SK-N-SH treated with all-trans-retinoic acid at 6 μM for 48 hours (cell line): ENCODE measurements around the gene OLR1.

Experiments used
- ATAC-seq: fragments of 200-7000 bp; cut with Tn5 transposase; 3 replicates; pipeline ENCODE4 v1.9.1; 2020; ENCODE audit warnings: mild to moderate bottlenecking, moderate library complexity
- ARNTL ChIP-seq: fragments of 450-650 bp; formaldehyde crosslinking; IDR thresholded peaks from 2 replicates; pipeline ENCODE4 v1.5.0; 2020; ENCODE audit warnings: low read depth, mild to moderate bottlenecking, moderate library complexity, borderline replicate concordance
- BACH2 ChIP-seq: fragments of 250-450 bp; sonication (Bioruptor Pico); IDR thresholded peaks from 2 replicates; pipeline ENCODE4 v1.9.0; 2021; ENCODE audit warnings: mild to moderate bottlenecking, borderline replicate concordance
- CSDC2 ChIP-seq: fragments of 250-450 bp; sonication (Bioruptor Pico); IDR thresholded peaks from 2 replicates; pipeline ENCODE4 v1.5.0; 2020; ENCODE audit warnings: mild to moderate bottlenecking, moderate library complexity
- ESRRG ChIP-seq: fragments of 250-450 bp; sonication (Bioruptor Pico); IDR thresholded peaks from 2 replicates; pipeline ENCODE4 v1.6.1; 2021; ENCODE audit warnings: mild to moderate bottlenecking
- GLIS3 ChIP-seq: fragments of 250-450 bp; sonication (Bioruptor Pico); IDR thresholded peaks from 2 replicates; pipeline ENCODE4 v1.5.0; 2020; ENCODE audit warnings: mild to moderate bottlenecking, moderate library complexity
- OSR1 ChIP-seq: fragments of 250-450 bp; sonication (Bioruptor Pico); IDR thresholded peaks from 2 replicates; pipeline ENCODE4 v1.8.0; 2022; ENCODE audit warnings: moderate library complexity, mild to moderate bottlenecking, inconsistent platforms
- RARB ChIP-seq: fragments of 250-450 bp; sonication (Bioruptor Pico); IDR thresholded peaks from 2 replicates; pipeline ENCODE4 v1.8.0; 2021; ENCODE audit warnings: mild to moderate bottlenecking, moderate library complexity
- TCF4 ChIP-seq: fragments of 250-450 bp; sonication (Bioruptor Pico); IDR thresholded peaks from 2 replicates; pipeline ENCODE4 v1.8.0; 2021; ENCODE audit warnings: mild to moderate bottlenecking, moderate library complexity, borderline replicate concordance
- TOX ChIP-seq: fragments of 250-450 bp; sonication (Bioruptor Pico); IDR thresholded peaks from 2 replicates; pipeline ENCODE4 v1.8.0; 2021; ENCODE audit warnings: mild to moderate bottlenecking, moderate library complexity, borderline replicate concordance
- ZC3H10 ChIP-seq: fragments of 250-450 bp; sonication (Bioruptor Pico); IDR thresholded peaks from 2 replicates; pipeline ENCODE4 v1.5.1; 2021; ENCODE audit warnings: mild to moderate bottlenecking, moderate library complexity
- ZFP30 ChIP-seq: fragments of 450-650 bp; formaldehyde crosslinking; IDR thresholded peaks from 2 replicates; pipeline ENCODE4 v1.5.0; 2022; ENCODE audit warnings: mild to moderate bottlenecking, moderate library complexity
- ZNF565 ChIP-seq: fragments of 450-650 bp; formaldehyde crosslinking; conservative IDR thresholded peaks from 2 replicates; pipeline ENCODE4 v1.5.0; 2020; ENCODE audit warnings: low read depth, mild to moderate bottlenecking, moderate library complexity
- ZNF70 ChIP-seq: fragments of 450-650 bp; formaldehyde crosslinking; IDR thresholded peaks from 2 replicates; pipeline ENCODE4 v1.5.0; 2020; ENCODE audit warnings: mild to moderate bottlenecking, moderate library complexity
- ZNF8 ChIP-seq: fragments of 450-650 bp; formaldehyde crosslinking; IDR thresholded peaks from 2 replicates; pipeline ENCODE4 v1.5.0; 2020; ENCODE audit warnings: mild to moderate bottlenecking, moderate library complexity
- TF ChIP-seq, protein P1 (sequence below): fragments of 250-450 bp; sonication (Bioruptor Pico); IDR thresholded peaks from 2 replicates; pipeline ENCODE4 v1.5.1; 2020; ENCODE audit warnings: low read depth, mild to moderate bottlenecking, moderate library complexity
- TF ChIP-seq, protein P2 (sequence below): fragments of 250-450 bp; sonication (Bioruptor Pico); IDR thresholded peaks from 2 replicates; pipeline ENCODE4 v1.8.0; 2020; ENCODE audit warnings: mild to moderate bottlenecking, moderate library complexity, borderline replicate concordance
- TF ChIP-seq, protein P3 (sequence below): fragments of 250-450 bp; sonication (Bioruptor Pico); IDR thresholded peaks from 2 replicates; pipeline ENCODE4 v1.5.1; 2021; ENCODE audit warnings: mild to moderate bottlenecking, moderate library complexity
- TF ChIP-seq, protein P4 (sequence below): fragments of 250-450 bp; sonication (Bioruptor Pico); IDR thresholded peaks from 2 replicates; pipeline ENCODE4 v1.5.0; 2020; ENCODE audit warnings: mild to moderate bottlenecking, moderate library complexity
- TF ChIP-seq, protein P5 (sequence below): fragments of 250-450 bp; sonication (Bioruptor Pico); IDR thresholded peaks from 2 replicates; pipeline ENCODE4 v1.8.0; 2021; ENCODE audit warnings: low read depth, mild to moderate bottlenecking, moderate library complexity, borderline replicate concordance

Gene OLR1

DNA sequence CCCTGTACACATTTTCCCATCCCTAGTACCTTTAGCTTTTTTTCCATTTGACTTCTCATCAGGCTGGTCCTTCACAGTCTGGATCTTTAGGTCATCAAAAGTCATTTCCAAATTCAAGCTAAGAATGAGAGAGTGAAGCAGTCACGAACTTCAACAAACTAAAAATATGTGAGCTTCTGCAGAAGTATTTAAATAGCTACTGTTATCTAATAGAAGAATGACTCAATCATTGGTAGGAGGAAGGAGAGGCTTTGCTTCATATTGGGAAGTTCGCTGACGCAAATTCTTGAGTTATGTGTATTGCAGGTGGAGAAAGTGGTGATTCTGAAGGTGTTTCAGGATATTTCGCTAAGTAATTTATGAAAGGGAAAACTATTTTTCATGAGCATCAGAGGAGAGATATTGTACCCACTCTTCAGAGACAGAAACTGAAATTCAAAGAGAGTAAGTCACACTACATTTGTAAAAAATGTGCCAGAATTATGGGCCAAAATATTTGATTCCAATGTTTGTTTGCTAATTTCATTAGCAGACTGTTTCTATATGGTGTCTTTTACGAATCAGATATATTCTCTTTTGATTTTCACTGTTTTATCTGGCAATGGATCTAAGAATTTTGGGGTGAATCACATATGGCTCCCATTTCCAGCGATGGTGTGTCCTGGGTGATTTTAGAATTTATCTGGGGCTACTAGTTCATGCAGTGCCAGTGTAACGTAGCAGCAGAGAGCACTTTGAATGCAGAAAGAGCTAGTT lies at the start of gene OLR1:
OLR1 (minus strand) TSS at position 160 of the 756 bp plus-strand sequence; CDS start at position 105, 55 bp downstream.
- no peak for ATAC-seq
- TF ChIP-seq, protein P1, sequence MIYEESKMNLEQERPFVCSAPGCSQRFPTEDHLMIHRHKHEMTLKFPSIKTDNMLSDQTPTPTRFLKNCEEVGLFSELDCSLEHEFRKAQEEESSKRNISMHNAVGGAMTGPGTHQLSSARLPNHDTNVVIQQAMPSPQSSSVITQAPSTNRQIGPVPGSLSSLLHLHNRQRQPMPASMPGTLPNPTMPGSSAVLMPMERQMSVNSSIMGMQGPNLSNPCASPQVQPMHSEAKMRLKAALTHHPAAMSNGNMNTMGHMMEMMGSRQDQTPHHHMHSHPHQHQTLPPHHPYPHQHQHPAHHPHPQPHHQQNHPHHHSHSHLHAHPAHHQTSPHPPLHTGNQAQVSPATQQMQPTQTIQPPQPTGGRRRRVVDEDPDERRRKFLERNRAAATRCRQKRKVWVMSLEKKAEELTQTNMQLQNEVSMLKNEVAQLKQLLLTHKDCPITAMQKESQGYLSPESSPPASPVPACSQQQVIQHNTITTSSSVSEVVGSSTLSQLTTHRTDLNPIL (CRISPR knock-in tag): no peak
- TF ChIP-seq ZNF8: no peak
- TF ChIP-seq OSR1 (CRISPR knock-in tag): no peak
- no peak for TF ChIP-seq ARNTL (CRISPR knock-in tag)
- TF ChIP-seq ZC3H10: no peak
- TF ChIP-seq, protein P2, sequence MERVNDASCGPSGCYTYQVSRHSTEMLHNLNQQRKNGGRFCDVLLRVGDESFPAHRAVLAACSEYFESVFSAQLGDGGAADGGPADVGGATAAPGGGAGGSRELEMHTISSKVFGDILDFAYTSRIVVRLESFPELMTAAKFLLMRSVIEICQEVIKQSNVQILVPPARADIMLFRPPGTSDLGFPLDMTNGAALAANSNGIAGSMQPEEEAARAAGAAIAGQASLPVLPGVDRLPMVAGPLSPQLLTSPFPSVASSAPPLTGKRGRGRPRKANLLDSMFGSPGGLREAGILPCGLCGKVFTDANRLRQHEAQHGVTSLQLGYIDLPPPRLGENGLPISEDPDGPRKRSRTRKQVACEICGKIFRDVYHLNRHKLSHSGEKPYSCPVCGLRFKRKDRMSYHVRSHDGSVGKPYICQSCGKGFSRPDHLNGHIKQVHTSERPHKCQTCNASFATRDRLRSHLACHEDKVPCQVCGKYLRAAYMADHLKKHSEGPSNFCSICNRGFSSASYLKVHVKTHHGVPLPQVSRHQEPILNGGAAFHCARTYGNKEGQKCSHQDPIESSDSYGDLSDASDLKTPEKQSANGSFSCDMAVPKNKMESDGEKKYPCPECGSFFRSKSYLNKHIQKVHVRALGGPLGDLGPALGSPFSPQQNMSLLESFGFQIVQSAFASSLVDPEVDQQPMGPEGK (CRISPR knock-in tag): no peak
- TF ChIP-seq, protein P3, sequence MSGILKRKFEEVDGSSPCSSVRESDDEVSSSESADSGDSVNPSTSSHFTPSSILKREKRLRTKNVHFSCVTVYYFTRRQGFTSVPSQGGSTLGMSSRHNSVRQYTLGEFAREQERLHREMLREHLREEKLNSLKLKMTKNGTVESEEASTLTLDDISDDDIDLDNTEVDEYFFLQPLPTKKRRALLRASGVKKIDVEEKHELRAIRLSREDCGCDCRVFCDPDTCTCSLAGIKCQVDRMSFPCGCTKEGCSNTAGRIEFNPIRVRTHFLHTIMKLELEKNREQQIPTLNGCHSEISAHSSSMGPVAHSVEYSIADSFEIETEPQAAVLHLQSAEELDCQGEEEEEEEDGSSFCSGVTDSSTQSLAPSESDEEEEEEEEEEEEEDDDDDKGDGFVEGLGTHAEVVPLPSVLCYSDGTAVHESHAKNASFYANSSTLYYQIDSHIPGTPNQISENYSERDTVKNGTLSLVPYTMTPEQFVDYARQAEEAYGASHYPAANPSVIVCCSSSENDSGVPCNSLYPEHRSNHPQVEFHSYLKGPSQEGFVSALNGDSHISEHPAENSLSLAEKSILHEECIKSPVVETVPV: no peak
- no peak for TF ChIP-seq TCF4 (CRISPR knock-in tag)
- TF ChIP-seq, protein P4, sequence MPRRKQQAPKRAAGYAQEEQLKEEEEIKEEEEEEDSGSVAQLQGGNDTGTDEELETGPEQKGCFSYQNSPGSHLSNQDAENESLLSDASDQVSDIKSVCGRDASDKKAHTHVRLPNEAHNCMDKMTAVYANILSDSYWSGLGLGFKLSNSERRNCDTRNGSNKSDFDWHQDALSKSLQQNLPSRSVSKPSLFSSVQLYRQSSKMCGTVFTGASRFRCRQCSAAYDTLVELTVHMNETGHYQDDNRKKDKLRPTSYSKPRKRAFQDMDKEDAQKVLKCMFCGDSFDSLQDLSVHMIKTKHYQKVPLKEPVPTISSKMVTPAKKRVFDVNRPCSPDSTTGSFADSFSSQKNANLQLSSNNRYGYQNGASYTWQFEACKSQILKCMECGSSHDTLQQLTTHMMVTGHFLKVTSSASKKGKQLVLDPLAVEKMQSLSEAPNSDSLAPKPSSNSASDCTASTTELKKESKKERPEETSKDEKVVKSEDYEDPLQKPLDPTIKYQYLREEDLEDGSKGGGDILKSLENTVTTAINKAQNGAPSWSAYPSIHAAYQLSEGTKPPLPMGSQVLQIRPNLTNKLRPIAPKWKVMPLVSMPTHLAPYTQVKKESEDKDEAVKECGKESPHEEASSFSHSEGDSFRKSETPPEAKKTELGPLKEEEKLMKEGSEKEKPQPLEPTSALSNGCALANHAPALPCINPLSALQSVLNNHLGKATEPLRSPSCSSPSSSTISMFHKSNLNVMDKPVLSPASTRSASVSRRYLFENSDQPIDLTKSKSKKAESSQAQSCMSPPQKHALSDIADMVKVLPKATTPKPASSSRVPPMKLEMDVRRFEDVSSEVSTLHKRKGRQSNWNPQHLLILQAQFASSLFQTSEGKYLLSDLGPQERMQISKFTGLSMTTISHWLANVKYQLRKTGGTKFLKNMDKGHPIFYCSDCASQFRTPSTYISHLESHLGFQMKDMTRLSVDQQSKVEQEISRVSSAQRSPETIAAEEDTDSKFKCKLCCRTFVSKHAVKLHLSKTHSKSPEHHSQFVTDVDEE (CRISPR knock-in tag): no peak
- TF ChIP-seq CSDC2: no peak
- TF ChIP-seq GLIS3 (CRISPR knock-in tag): no peak
- no peak for TF ChIP-seq BACH2 (CRISPR knock-in tag)
- TF ChIP-seq ZNF70 (CRISPR knock-in tag): no peak
- TF ChIP-seq TOX (CRISPR knock-in tag): no peak
- no peak for TF ChIP-seq ESRRG (CRISPR knock-in tag)
- TF ChIP-seq ZNF565 (CRISPR knock-in tag): no peak
- TF ChIP-seq, protein P5, sequence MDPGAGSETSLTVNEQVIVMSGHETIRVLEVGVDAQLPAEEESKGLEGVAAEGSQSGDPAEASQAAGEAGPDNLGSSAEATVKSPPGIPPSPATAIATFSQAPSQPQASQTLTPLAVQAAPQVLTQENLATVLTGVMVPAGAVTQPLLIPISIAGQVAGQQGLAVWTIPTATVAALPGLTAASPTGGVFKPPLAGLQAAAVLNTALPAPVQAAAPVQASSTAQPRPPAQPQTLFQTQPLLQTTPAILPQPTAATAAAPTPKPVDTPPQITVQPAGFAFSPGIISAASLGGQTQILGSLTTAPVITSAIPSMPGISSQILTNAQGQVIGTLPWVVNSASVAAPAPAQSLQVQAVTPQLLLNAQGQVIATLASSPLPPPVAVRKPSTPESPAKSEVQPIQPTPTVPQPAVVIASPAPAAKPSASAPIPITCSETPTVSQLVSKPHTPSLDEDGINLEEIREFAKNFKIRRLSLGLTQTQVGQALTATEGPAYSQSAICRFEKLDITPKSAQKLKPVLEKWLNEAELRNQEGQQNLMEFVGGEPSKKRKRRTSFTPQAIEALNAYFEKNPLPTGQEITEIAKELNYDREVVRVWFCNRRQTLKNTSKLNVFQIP (CRISPR knock-in tag): no peak

DNA sequence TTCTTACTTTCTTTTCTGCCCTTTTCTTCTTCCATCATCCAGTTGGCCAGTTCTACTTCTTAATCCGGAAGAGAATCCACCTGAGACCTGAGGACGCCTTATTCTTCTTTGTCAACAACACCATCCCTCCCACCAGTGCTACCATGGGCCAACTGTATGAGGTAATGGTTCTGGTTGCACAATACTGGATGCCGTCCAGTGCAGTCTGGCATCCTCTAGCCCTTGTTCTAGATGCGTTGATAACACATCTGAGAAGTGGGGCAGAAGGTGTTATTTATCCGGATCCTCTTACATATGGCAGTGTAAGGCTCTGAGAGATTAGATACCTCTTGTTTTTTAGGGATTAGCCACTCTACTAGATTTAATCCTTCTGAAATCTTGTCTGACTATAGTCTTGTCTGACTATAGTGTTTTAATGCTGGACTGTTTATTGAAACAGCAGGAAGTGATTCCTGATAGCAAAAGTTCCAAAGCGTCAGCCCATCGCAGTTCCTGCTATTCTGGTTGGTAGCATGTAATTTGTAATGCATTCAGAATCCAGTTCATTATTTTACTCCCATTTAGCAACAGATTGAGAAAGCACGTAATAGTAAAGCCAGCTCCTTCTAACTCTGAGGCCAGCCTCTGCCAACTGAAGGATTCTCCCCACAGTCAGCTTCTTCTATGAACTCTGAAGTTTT lies 48.6 kb upstream of the OLR1 start:
- TF ChIP-seq CSDC2 (no peak), RARB (no peak), ZNF565 (CRISPR knock-in tag) (no peak), ZFP30 (CRISPR knock-in tag) (no peak), TCF4 (CRISPR knock-in tag) (no peak), GLIS3 (CRISPR knock-in tag) (no peak)
- TF ChIP-seq, protein P3: no peak
- TF ChIP-seq, protein P4 (CRISPR knock-in tag): no peak
- ATAC-seq: no peak
